ENCODE data around the gene MAPKAPK3.

MAPKAPK3 gene

GRCh38 chr3:50577348-50577747, 39.6 kb upstream of the MAPKAPK3 start:
- no peaks in the 10 kb centered on the region for H3K27me3 ChIP-seq (replicated peaks; ENCODE audit: control insufficient read depth, insufficient read depth, low read length)
- H3K4me3 ChIP-seq (replicated peaks; ENCODE audit: low read depth, low read length), result no peak overlapping the region
- no peak for TF ChIP-seq CTCF (IDR thresholded peaks at IDR 0.05; ENCODE audit: insufficient read depth, low read length, poor library complexity, severe bottlenecking)
- H3K36me3 ChIP-seq (ENCODE audit: control insufficient read depth, insufficient read depth, low read length), result peaks cover 15% of the 10 kb centered on the region
- DNase-seq (ENCODE audit: extremely low read depth, insufficient read length), result no peak

- no peak for DNase-seq (ENCODE audit: extremely low read depth, insufficient read length)
- no peak overlapping the region for H3K4me3 ChIP-seq (replicated peaks; ENCODE audit: low read depth, low read length)
- TF ChIP-seq CTCF (IDR thresholded peaks at IDR 0.05; ENCODE audit: insufficient read depth, low read length, poor library complexity, severe bottlenecking), result no peak
- H3K27me3 ChIP-seq (replicated peaks; ENCODE audit: control insufficient read depth, insufficient read depth, low read length), result no peaks in the 10 kb centered on the region
- H3K36me3 ChIP-seq (ENCODE audit: control insufficient read depth, insufficient read depth, low read length), result peaks cover 5% of the 10 kb centered on the region
These were observed 36.1 kb upstream of the MAPKAPK3 start for GRCh38 chr3:50580683-50581458.

- H3K36me3 ChIP-seq (ENCODE audit: control insufficient read depth, insufficient read depth, low read length), result peaks cover 5% of the 10 kb centered on the region
- no peak for TF ChIP-seq CTCF (IDR thresholded peaks at IDR 0.05; ENCODE audit: insufficient read depth, low read length, poor library complexity, severe bottlenecking)
- H3K27me3 ChIP-seq (replicated peaks; ENCODE audit: control insufficient read depth, insufficient read depth, low read length), result no peaks in the 10 kb centered on the region
- no peak overlapping the region for H3K4me3 ChIP-seq (replicated peaks; ENCODE audit: low read depth, low read length)
- no peak for DNase-seq (ENCODE audit: extremely low read depth, insufficient read length)
These were observed 35.5 kb upstream of the MAPKAPK3 start for GRCh38 chr3:50581459-50581842.

GRCh38 chr3:50582083-50582482, 34.9 kb upstream of the MAPKAPK3 start:
- Histone ChIP-seq H3K36me3 (ENCODE audit: control insufficient read depth, insufficient read depth, low read length) (peaks cover 5% of the 10 kb centered on the region), H3K27me3 (replicated peaks; ENCODE audit: control insufficient read depth, insufficient read depth, low read length) (no peaks in the 10 kb centered on the region), H3K4me3 (replicated peaks; ENCODE audit: low read depth, low read length) (no peak overlapping the region)
- no peak for DNase-seq (ENCODE audit: extremely low read depth, insufficient read length)
- TF ChIP-seq CTCF (IDR thresholded peaks at IDR 0.05; ENCODE audit: insufficient read depth, low read length, poor library complexity, severe bottlenecking), result no peak

- no peak for DNase-seq (ENCODE audit: extremely low read depth, insufficient read length)
- Histone ChIP-seq H3K36me3 (ENCODE audit: control insufficient read depth, insufficient read depth, low read length) (peaks cover 3% of the 10 kb centered on the region), H3K4me3 (replicated peaks; ENCODE audit: low read depth, low read length) (no peak overlapping the region), H3K27me3 (replicated peaks; ENCODE audit: control insufficient read depth, insufficient read depth, low read length) (no peaks in the 10 kb centered on the region)
- no peak for TF ChIP-seq CTCF (IDR thresholded peaks at IDR 0.05; ENCODE audit: insufficient read depth, low read length, poor library complexity, severe bottlenecking)
These were observed 33.1 kb upstream of the MAPKAPK3 start for GRCh38 chr3:50583897-50584296.
